GM06990 (cell line): Measurements from ENCODE around the gene SYNDIG1.

Source experiments
- DNase-seq: peaks from one replicate; pipeline ENCODE4 v3.0.0-alpha.2; 2011; ENCODE audit not compliant: insufficient read length; ENCODE audit errors: extremely low read depth
- H3K27me3 ChIP-seq: replicated peaks from 2 replicates; pipeline ENCODE4 v1.6.0; 2011; ENCODE audit warnings: low read length; ENCODE audit not compliant: control insufficient read depth, insufficient read depth
- H3K36me3 ChIP-seq: 2 replicates; pipeline ENCODE4 v1.5.1; 2011; ENCODE audit warnings: low read length; ENCODE audit not compliant: control insufficient read depth, insufficient read depth
- H3K4me3 ChIP-seq: replicated peaks from 2 replicates; pipeline ENCODE4 v1.5.1; 2011; ENCODE audit warnings: low read depth, mild to moderate bottlenecking, control low read depth, low read length
- CTCF ChIP-seq: IDR thresholded peaks from 2 replicates; pipeline ENCODE4 v1.5.1; 2011; ENCODE audit warnings: low read length, control low read depth, mild to moderate bottlenecking, inconsistent platforms; ENCODE audit not compliant: insufficient read depth, poor library complexity, severe bottlenecking

The SYNDIG1 gene

GRCh38 chr20:24699321-24700165 lies 230.1 kb downstream of the SYNDIG1 start:
- Histone ChIP-seq H3K4me3 (no peak overlapping the region), H3K27me3 (peaks cover 2% of the 10 kb centered on the region), H3K36me3 (no peaks in the 10 kb centered on the region)
- no peak for DNase-seq
- TF ChIP-seq CTCF: no peak

GRCh38 chr20:24700166-24700860 lies 230.9 kb downstream of the SYNDIG1 start:
- Histone ChIP-seq H3K36me3 (no peaks in the 10 kb centered on the region), H3K27me3 (peaks cover 2% of the 10 kb centered on the region), H3K4me3 (no peak overlapping the region)
- TF ChIP-seq CTCF: no peak
- DNase-seq: no peak

- Histone ChIP-seq H3K27me3 (peaks cover 2% of the 10 kb centered on the region), H3K4me3 (no peak overlapping the region), H3K36me3 (no peaks in the 10 kb centered on the region)
- no peak for TF ChIP-seq CTCF
- no peak for DNase-seq
Measured at GRCh38 chr20:24701027-24701426, 231.6 kb downstream of the SYNDIG1 start.

GRCh38 chr20:24701668-24702067 lies 232.2 kb downstream of the SYNDIG1 start:
- H3K36me3 ChIP-seq: no peaks in the 10 kb centered on the region
- no peak overlapping the region for H3K4me3 ChIP-seq
- H3K27me3 ChIP-seq: no peaks in the 10 kb centered on the region; the same call in none of the 2 replicates
- no peak for TF ChIP-seq CTCF
- no peak for DNase-seq

GRCh38 chr20:24702501-24703283 lies 233.3 kb downstream of the SYNDIG1 start:
- DNase-seq: no peak
- Histone ChIP-seq H3K36me3 (no peaks in the 10 kb centered on the region), H3K27me3 (no peaks in the 10 kb centered on the region; the same call in none of the 2 replicates), H3K4me3 (no peak overlapping the region)
- no peak for TF ChIP-seq CTCF
